GM18907 (cell line): ENCODE measurements around the gene MYCL.

ENCODE experiments used
- ATAC-seq: cut with Tn5 transposase; IDR thresholded peaks from one replicate; pipeline ENCODE4 v1.9.1; 2021; ENCODE audit warnings: mild to moderate bottlenecking, moderate library complexity; ENCODE audit not compliant: unreplicated experiment

MYCL gene

GRCh38 chr1:39901714-39902459 is at the start of gene MYCL:
Gene MYCL, minus strand, starts transcription at chr1:39901917. Its CDS starts 483 bp downstream, at chr1:39901434.
- peak; percentile 83 for ATAC-seq

- ATAC-seq = no peak
Observed at GRCh38 chr1:39949891-39950290, 48.2 kb upstream of the MYCL start.

DNA sequence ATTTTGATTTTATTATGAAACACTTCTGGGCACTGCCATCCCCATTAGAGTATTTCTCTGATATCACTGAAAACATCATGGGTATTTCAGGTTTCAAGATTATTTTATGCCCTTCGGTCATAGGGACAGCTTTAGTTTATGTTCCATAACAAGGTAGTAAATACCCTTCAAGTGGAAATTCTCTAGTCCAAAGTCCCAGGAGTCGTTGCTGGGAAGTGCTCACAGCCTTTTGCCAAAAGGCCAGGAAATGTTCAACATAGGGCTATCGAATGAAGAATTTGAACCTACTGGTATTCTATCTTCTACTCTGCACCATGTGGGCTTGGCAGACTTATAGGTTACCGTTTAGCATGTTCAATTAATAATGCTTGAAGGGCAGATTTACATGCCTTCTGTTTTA is 45.5 kb upstream of the MYCL start:
- no peak for ATAC-seq

DNA sequence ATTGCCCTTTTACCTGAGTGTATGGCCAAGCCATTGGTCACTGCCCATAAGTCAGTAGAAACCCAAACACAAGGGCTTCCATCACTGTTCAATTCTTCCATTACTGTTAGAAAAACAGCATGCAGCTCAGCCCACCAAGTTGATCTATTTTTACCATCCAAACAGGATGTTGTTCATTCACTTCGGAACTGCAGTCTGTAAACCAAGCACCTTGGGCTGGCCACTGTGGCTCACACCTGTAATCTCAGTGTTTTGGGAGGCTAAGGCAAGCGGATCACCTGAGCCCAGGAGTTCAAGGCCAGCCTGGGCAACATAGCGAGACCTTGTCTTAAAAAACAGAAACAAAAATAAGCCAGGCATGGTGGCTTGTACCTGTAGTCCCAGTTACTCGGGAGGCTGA is 44.5 kb upstream of the MYCL start:
- no peak for ATAC-seq

- ATAC-seq = no peak
Observed at GRCh38 chr1:39944410-39945112, 42.8 kb upstream of the MYCL start.

GRCh38 chr1:39943471-39944290 is 42.0 kb upstream of the MYCL start:
- no peak for ATAC-seq

DNA sequence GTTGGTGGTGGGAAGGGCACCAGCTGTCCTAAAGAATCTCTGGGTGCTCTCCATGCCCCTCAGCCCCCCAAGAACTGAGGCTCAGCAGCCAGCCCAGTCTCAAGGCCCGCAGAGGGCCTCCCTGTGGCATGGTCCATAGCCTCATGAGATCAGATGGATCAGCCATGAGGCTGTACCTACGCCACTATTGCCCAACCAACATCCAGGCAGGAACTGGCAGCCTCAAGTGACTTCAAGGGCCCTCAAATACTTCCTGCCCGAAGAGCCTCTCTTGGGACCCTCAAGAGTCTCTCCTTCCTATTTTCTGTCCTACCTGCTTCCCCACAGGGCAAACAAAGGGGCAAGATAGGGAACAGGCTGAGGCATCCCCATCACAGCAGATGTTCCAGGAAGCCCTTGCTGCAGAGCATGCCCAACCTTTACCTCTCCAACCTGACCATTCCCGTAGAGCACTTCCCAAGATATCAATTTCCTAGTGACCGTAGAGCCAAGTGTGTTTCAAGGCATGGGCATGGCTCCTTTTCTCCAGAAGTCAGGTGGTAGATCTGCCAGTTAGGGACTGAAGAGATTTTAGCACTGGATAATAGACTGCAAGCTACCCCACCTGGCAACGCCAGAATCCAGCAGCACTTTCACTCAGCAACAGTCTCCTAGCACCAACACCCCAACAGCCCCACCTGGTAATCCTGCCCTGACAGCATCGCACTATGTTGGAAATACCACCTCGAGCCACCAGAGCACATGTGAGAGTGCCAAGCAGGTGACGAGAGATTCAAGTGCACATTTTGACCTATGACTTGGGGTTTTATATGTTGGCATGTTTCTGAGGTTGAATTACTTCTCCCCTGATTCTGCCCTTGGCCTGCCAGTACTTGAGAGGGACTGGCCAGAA is 39.5 kb upstream of the MYCL start:
- ATAC-seq = no peak

- ATAC-seq = no peak
Observed at GRCh38 chr1:39940253-39940652, 38.5 kb upstream of the MYCL start.

DNA sequence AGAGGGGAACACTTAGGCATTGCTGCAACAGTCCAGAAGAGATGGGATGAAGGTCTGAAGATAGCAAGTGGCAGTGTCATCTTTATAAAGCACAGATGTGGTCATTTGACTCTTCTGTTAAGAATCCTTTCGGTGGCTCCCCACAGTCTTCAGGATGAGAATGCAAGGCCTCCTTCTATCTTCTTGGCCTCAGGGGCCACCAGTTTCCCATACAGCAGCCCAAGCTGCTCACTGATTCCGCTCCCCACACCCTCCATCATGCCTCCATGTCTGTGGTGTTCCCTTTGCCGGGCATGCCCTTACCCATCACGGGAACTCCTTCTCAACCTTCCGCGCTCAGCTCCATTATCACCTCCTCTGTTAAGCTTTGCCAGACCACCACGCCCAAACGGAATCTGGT is 37.1 kb upstream of the MYCL start:
- ATAC-seq = no peak

GRCh38 chr1:39936724-39937491 is 35.2 kb upstream of the MYCL start:
- ATAC-seq = no peak

GRCh38 chr1:39933956-39934941 is 32.5 kb upstream of the MYCL start:
- ATAC-seq = no peak

DNA sequence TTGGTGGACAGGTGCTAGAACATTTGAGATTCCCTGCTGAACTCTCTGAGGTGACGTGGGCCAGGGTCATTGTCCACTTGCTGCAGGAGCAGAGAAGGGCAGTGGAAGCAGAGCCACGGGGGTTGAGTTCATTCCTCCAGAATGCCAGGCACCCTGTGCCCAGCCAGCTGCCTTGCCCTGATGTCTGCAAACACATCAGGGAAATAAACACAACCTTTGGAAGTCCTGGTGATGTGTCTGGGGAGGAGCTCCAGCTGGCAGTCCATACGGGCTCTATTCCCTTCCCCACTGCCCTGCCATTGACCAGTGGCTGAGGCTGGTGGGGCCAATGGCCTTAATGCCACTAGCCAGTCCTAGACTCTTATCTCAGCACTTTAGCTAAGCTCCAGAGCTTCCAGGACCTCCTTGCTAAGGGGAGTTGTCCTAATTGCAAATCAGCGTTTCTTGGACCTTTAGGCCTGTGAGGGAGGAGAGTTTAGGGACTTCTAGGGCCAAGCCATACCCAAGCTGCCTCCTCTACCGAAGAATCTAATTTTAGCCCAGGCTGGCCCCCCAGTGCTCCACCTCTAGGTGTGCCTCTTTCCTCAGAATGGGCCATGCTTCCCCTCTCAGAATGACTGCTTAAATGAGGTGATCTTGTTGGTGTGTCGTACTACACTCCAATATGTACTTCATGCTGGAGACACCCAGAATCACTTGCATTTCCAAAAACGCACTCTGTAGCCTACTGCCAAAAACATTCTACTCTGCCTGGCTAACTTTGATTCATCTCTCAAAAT is 27.3 kb upstream of the MYCL start:
- ATAC-seq = no peak

DNA sequence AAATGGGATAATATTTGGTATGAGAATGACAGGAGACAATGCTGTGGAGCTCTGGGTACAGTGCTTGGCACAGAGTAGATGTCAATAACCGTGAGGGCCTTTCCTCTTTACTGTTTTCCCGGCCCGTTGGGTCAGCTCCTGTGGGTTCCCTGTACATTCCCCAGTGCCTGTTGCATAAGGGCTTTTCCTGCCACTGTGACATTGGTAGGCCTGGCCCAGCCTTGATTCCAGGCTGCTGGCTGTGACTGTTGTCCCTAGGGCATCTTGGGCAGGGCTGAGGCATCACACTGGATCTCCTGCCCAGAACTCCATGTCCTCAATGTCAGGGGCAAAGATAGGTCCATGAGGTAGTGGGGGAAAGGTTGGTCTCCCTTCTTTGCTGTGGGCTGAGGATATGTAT is 25.8 kb upstream of the MYCL start:
- ATAC-seq = no peak

DNA sequence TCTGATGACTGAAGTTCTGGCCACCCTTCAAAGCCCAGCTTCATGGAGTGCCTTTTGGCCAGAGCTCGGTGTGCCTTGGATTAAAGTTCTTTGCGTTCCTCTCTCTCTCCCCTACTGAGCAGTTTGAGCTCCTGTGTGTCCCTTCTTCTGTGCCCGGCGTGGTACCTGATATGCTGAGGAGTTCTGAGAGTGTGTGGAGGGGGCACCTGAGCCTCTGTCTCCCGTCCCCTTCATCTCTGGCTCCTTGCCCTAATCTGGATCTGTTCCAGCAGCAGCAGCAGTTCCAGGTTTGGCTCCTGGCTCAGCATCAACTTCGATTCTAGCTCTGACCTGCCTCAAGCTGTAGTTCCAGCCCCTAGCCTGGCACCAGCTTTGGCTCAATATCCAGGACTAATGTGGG is 25.1 kb upstream of the MYCL start:
- ATAC-seq = no peak

DNA sequence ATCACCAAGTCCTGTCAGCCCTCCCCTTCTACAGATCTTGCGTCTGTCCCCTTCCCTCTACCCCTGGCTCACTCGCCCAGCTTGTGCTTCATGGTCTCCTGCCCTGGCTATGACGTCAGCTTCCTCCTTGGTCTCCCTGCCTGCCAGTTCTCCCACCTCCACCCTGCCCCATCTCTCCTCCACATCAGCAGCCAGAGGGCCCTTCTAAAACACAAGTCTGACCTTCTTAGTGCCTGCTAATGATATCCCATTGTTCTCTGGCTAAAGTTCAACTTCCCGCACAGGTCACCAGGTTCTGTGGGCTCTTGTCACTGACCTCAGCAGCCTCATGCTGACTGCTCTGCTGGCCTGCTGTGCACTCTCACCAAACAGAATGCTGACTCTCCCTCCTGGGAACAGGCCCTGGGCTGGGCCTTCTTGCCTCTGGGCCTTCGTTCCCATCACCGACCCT is 24.7 kb upstream of the MYCL start:
- ATAC-seq = no peak

DNA sequence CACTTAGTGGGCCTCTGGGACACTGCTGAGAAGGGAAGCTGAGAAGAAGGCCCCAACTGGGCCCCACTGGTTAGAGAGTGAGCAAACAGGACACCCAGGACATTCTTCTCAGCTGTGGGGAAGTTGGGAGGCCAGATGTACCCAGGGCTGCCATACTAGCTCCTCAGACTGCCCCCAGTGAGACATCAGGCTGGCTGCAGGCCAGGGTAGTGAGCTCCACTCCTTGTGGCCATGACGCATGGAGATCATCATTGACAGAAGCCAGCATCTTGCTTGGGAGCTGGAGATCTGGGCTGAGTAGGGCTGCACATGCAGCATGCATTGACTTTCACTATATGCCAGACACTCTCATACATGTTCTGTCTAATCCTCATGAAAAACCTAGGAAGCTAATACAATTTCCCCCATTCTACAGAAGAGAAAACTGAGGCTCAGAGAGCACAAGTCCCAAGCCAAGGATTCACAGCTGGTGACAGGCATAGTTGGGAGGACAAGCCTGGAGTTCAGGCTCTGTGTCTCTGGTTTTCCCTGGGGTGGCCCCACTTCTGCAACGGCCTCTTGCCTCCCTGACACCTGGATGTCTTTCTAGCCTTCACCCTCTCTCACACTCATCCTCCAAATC is 24.1 kb upstream of the MYCL start:
- no peak for ATAC-seq

DNA sequence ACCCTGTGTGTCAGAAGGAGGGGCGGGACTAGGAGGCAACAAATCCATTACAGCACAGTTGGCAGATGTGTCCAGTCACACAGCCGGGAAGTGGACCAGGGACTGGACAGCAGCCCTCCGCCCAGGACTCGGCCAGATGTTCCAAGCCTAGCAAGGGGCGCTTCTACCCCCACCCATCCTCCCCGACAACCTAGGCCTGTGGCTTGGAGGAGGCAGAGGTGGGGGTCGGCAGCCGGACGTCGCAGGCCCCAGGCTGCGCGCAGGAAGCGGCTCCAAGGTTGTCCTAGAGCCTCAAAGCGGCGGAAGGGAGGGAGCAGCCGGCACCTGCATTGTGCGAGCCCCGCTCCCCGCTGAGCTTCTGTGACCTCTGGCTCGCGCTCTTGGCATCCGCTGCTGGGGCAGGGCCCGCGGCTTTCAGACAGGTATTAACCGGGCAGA is 20.6 kb upstream of the MYCL start:
- no peak for ATAC-seq
